ENCODE measurements around the gene SQOR.

DNA sequence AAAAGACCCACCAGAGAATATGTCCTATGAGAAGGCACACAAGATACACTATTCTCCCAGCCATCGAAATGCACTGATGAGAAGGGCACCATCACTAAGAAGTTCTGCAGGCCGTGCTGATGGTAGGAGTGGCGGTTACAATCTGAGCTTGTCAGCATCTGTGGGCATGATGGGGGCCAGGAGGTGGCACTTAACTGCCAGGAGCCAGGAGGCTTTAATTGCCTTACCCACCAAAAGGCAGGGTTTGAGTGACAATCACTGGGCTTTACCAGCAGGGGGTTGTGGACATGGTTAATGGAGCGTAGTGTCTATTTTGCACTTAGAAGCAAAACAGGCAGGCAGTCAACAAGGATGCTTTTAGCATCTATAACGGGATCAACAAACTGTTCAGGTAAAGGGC is 16.0 kb upstream of the SQOR start:
- no peak for TF ChIP-seq EZH2 (IDR thresholded peaks at IDR 0.05; ENCODE audit: low read length, missing control alignments)
- TF ChIP-seq, protein P1, sequence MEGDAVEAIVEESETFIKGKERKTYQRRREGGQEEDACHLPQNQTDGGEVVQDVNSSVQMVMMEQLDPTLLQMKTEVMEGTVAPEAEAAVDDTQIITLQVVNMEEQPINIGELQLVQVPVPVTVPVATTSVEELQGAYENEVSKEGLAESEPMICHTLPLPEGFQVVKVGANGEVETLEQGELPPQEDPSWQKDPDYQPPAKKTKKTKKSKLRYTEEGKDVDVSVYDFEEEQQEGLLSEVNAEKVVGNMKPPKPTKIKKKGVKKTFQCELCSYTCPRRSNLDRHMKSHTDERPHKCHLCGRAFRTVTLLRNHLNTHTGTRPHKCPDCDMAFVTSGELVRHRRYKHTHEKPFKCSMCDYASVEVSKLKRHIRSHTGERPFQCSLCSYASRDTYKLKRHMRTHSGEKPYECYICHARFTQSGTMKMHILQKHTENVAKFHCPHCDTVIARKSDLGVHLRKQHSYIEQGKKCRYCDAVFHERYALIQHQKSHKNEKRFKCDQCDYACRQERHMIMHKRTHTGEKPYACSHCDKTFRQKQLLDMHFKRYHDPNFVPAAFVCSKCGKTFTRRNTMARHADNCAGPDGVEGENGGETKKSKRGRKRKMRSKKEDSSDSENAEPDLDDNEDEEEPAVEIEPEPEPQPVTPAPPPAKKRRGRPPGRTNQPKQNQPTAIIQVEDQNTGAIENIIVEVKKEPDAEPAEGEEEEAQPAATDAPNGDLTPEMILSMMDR (conservative IDR thresholded peaks at IDR 0.05 in 1 of 2, IDR thresholded peaks at IDR 0.05 in 1 of 2; ENCODE audit: low read depth in 1 of 2, low read length in 2 of 2): no peak
